GM21786 (cell line): ENCODE data around the gene ZNF768.

ENCODE experiments used
- ATAC-seq: cut with Tn5 transposase; IDR thresholded peaks from one replicate; pipeline ENCODE4 v1.9.1; 2021; ENCODE audit not compliant: unreplicated experiment

The ZNF768 gene

DNA sequence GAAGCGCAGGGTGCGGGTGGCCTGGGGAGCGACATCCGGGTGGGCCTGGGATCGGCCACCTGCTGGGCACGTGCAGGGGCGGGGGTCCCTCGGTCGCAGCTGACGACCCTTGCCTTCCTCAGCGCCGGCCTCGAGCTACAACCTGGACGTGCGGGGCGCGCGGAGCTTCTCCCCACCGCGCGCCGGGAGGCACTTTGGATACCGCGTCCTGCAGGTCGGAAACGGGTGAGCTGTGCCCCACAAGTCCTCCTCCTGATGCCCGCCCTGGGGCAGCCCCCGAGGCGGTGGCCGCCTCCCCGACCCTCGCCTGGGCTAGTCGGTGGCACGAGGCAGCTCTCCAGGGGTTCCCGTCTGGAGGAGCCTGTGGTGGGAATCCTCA is 52.3 kb downstream of the ZNF768 start:
- ATAC-seq = no peak
